Kidney tubule cell (primary cell): ENCODE measurements around the gene HEY2.
A peak's percentile ranks its signal among the peaks of the same experiment; 100 is the strongest.

Source experiments
- DNase-seq: peaks from one replicate; pipeline ENCODE4 v3.0.0-alpha.2; 2018; ENCODE audit warnings: low spot score

HEY2 gene

DNA sequence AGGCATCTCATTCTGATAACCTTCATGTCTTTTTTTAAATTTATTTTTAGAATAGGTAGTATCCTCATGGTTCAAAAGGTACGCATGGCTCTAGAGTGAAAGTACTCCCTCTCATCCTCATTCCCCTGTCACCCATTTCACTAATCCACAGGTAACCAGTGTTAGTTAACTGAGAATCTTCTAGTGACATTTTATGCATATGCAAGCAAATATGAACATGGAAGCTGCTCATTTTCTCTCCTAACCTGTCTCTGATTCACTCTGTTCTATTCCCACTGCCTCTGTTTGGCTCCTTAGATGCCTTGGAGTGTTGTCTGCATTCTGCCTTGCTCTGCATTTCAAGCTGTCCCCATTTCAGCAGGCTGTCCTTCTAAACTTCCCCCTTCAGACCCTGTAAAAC is 45.9 kb downstream of the HEY2 start:
- no peak for DNase-seq

DNA sequence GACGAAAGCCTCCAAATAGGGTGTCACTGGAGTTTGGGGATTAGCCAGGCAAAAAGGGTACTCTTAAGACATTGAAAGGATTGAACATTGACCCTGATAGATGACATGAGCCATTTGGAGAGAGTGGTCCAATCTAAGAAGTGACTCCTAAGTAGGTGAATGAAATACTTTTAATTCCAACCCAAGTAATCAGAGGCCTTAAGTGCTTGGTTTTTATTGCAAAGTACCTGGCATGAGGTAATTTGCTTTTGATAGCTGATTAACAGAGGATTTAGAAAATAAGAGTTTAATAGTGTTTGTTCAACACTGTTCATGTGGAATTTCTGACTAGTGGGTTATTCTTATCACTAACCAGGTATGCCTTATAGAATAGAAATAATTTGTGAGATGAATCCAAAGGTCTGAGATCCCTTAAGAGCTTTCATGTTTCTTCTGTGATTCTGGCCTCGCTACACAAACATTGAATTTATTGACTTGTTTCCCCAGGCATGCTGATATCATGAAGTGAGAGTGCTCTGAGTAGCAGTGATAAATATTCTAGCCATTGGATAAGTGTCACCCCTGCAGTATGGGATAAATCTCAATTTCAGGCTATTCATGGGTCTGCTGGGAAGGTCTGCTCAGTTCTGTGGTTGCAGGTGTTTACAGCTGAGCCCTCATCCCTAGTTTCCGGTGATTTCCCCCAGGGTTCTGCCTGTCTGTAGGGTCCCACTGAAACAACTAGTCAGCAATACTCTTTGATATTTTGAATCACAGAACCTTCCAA is 47.9 kb downstream of the HEY2 start:
- DNase-seq = no peak

DNA sequence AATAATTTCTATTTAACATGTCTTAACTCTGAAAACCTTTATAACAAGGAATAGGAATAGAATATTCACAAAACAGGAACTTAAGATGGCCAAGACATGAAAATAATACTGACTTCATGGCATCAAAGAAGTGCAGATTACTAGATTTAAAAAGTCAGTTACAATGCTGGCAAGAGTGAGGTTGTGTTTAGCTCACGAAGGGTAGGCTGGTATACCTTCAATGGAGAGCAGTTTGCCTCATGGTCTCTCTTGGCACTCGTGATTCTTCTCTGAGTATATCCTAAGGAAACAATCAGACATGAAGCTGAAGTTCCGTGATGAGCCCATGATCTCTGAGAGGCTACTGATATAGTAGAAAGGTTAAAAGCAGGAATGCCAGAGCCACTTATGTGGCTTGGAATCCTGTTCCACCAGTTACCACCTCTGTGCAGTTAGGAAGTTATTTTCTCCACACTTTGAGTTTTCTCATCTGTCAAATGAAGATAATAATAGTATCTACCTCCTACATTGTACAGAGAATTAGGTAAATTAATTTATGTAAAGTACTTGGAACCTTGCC is 48.5 kb downstream of the HEY2 start:
- no peak for DNase-seq

DNA sequence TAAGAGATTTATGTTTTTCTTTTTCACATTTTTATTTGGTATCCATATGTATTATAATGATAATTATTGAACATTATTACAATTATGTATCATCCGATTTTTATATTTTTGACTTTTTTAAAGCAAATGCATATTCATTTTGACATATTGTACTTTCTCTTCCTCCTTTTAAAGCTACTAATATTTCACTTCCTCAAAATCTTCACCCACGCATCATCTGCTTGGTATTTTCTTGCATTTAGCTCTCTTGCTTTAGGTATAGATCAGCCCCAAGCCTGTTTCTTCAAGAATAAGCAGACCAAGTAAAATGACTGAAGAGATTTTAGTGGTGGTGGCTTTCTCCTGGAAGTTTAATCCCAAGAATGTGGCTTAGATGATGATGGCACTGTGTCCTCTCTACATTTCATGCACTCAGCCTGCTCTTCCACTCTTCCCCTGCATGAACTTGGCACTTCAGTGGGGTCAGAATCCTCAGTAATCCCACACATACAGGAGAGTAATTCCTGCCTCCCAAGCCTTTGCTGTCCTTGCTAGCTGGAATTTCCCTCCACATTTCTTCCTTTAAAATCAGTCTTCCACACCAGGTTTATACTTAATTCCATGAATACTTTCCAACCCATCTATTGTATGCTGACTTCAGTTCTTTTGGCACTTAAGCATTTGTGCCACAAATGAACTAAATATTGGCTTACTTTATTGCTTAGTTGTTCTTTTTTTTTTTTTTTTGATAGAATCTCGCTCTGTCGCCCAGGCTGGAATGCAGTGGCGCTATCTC is 49.5 kb downstream of the HEY2 start:
- peak; percentile 55 for DNase-seq

DNA sequence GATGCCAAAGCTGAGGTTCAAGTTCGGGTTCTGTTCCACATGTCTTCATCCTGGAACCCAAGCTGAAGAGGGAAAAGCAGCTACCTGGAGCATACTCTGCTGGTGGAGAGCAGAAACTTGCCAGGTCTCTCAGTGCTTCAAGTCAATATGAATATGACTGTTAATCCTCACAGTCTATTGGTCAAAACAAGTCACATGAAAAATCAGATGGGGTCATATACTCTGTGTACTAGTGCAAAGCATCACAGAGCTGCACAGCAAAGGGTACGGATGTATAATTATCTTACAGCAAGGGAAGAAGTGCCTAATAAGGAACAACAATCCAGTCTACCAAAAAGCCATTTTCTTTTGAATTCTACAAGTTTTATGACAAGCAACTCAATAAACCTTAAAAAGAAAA is 53.0 kb downstream of the HEY2 start:
- no peak for DNase-seq

DNA sequence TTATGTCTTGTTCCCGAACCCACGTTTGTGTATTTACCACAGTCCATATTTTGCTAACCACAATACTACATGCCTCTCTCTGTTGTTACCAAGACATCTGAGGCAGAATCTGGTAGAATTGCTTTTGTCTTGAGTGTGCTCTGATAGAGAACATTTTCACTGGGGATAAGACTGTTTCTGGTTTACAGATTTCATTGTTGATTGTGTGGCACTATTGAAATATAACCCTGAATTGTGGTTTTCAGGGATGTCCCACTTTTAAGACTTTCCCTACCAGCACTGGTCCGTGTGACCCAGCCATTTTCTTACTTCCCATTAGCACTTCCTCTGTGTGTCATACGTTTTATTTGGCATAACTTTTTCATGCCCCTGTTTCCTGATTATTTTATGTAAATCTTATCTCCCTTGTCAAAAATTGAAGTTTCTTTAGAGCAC is 53.5 kb downstream of the HEY2 start:
- DNase-seq = no peak

DNA sequence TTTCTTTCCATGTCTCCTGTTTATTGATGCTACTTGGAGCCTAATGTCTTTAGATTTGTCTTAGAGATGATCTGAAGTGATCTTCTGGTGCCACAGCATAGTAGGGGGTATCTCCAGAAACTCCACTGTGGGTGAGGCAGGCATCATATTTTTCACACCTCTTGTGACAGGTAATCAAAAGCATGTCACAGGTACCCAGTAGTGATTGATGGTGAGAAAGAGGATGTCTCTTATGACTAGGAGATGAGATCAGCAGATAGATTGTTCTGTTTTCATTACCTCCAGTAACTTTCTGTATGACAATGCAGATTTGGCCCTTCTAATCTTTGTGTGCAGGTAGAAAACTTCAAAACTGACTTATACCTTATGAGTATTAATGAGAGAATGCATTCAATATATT is 54.8 kb downstream of the HEY2 start:
- DNase-seq = peak; percentile 63

DNA sequence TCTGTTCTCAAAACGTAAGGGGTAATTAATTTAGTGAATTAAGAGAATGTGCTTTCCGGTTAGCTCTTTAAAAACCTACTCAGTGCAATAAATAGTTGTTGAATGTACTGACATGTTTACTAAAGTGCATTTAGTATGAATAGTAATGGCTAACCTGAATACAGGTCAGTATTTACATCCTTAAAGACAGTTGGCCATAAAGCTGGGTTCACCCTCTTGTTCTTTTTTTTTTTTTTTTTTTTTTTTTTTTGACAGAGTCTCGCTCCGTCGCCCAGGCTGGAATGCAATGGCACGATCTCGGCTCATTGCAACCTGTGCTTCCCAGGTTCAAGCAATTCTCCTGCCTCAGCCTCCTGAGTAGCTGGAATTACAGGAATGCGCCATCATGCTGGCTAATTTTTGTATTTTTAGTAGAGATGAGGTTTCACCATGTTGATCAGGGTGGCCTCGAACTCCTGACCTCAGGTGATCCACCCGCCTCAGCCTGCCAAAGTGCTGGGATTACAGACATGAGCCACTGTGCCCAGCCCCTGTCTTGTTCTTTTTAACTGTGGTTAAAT is 55.5 kb downstream of the HEY2 start:
- peak; percentile 49 for DNase-seq

DNA sequence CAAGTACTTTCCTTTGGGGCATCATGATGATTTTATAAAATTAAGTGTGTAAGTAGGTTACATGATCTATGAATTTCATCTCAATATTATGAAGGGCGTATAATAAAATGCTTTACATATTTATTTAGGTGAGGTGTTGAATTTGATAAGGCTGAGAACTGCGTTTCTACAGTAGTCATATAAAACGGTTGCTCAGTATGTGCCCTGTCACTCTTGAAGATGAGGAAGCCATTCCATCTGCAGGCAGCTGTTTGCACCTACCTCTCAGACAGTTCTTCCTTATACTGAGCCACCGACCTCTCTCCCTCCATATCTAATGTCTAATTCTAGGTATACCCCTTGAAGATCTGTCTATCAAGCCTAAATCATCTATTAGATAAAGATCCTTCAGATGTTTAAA is 57.4 kb downstream of the HEY2 start:
- no peak for DNase-seq

DNA sequence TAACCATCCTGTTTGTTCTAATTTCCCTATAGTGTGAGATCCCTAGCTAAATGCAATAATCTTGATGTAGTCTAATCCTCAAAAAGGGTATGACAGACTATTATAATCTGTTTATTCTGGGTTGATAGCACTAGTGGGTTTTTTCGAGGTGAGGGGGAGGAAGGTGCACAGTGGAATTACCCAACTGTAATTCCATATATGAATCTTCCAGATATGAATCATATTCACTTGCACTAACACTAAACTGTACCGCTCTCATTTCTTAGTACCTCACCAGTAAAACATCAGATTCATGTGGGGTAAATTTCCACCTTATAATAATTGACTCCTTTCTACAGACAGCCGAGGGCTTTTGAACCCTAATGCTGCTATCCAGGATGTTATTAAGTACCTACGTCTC is 57.9 kb downstream of the HEY2 start:
- DNase-seq = no peak

DNA sequence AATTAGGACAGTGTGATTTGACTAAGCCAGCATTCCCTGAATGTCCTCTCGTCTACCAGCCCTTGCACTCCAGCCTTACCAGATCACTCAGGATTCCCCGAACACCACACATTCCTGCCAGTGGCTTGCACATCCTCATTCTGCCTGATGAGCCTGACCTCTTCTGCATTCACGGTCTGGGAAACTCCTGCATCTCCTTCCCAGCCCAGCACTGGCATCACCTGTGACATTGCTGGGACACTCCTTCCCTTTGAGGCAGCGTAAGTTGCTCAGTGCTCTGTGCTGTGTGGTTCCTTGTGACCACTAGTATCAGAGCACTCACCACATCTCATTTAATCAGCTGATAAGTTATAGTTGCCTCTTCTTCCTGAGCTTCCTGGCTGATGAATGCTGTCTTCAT is 58.6 kb downstream of the HEY2 start:
- DNase-seq = peak; percentile 66

DNA sequence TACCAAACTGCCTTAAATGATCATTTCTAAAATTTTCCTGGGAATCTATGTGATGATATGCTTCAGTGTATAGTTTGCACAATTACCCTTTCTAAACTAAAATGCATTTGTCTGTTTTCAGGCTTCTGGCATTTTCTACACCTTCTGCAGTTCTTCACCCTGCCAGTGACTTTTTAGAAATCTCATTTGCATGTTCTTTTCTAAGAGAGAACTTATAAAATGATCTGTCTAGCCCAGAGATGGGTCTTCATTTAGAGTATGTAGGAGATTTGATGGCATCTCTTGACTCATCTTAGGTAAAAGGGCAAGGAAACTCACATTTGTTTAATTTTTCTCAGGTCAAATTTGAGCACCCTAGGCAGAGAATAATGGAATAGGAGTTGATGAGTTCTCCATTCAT is 59.2 kb downstream of the HEY2 start:
- no peak for DNase-seq

DNA sequence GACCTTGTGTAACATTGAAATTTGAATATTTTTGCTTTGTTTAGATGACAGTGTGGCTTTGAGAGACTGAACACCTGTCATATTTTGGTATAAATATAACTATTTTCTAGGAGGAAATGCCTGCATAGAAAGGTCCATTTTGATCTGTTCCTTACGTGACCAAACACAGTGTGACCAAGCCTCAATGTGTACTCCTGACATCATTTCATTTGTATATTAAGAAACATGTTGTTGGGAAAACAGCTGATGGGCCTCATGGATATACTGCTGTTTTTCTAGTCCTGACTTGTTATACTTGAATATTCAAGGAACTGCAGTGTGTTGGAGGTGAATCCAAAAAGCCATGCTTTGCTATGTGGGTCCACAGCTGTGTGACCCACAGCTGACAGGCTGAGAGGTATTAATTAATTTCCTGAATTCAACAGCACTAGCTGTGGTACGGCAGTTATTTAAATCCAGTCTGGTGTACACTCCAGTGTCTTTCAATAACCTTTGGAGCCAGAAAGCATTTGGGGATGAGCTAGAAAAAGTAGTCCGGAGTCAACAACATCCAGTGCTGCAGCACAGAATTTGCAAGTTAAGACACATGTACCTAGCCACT is 60.2 kb downstream of the HEY2 start:
- DNase-seq = no peak

DNA sequence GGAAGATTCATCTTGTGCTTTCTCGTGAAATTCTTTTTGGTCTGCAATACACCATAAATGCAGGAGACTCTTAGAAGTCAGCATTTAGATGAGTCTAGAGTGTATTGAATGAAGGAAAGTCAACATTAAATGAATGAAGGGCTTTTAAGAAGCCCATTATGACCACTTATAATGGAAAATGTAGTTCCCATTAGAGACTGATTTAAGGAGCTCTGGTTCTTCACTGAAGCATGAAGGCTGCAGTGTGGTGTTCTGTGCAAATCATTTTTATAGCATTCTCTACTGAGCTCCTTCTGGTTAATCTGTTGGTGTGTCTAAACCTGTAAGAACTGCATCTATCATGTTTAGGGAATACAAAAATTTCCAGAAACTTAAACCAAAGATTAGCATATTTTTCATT is 61.0 kb downstream of the HEY2 start:
- no peak for DNase-seq
